ACC112 (cell line): ENCODE results near the gene ALDOC.
"Not testable (repeated sequence)": the region's sequence is repeated elsewhere in the genome, so short reads cannot be mapped to it uniquely, and the experiment has no call there.

Experiments
- H2AFZ ChIP-seq: fragments of 200-600 bp; sonication (generic); one replicate; pipeline ENCODE4 v1.6.0; 2017; ENCODE audit warnings: antibody characterized with exemption, low read length; ENCODE audit not compliant: unreplicated experiment
- H3K27ac ChIP-seq: fragments of 200-600 bp; sonication (generic); 2 replicates; pipeline ENCODE4 v1.5.1; 2014; ENCODE audit warnings: low read depth, mild to moderate bottlenecking, antibody characterized with exemption, low read length, moderate library complexity
- H3K27me3 ChIP-seq: fragments of 200-600 bp; sonication (generic); 2 replicates; pipeline ENCODE4 v1.6.1; 2014; ENCODE audit warnings: mild to moderate bottlenecking, antibody characterized with exemption, low read length, moderate library complexity, mixed read lengths; ENCODE audit not compliant: insufficient read depth
- H3K36me3 ChIP-seq: fragments of 200-600 bp; sonication (generic); 2 replicates; pipeline ENCODE4 v1.6.1; 2016; ENCODE audit warnings: mild to moderate bottlenecking, antibody characterized with exemption, low read length, moderate library complexity, mixed read lengths; ENCODE audit not compliant: insufficient read depth
- H3K4me1 ChIP-seq: fragments of 200-600 bp; sonication (generic); one replicate; pipeline ENCODE4 v1.6.1; 2016; ENCODE audit warnings: low read length, mixed read lengths; ENCODE audit not compliant: insufficient read depth, unreplicated experiment, control insufficient read depth
- H3K4me3 ChIP-seq: fragments of 200-600 bp; sonication (generic); 2 replicates; pipeline ENCODE4 v1.5.1; 2014; ENCODE audit warnings: mild to moderate bottlenecking, low read depth, low read length
- H3K79me2 ChIP-seq: fragments of 200-600 bp; sonication (generic); one replicate; pipeline ENCODE4 v1.6.0; 2016; ENCODE audit warnings: low read length; ENCODE audit not compliant: control insufficient read depth, unreplicated experiment, insufficient read depth

ALDOC gene

DNA sequence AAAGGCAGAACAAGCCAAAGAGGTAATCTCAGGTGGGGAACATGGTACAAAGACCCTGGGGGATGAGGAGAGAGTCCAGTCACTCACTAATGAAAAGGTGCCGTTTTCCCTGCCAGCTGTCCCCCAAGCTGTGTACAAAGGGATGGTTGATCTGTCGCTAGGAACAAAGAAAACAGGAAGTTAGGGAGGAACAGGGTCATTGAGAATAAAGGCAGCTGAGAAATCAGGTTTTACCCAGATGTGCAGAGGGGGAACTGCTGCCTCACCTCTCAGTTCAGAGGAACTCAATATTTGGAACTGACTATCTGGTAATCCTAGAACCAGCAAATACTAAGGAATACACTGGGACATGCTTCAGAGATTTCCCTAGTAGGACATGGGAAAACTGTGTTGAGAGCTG is 35.8 kb upstream of the ALDOC start:
- Histone ChIP-seq H3K4me1 (no peaks in the 10 kb centered on the region), H3K36me3 (0 out of 2 replicates have a peak, but pooled peaks cover 8% of the 10 kb centered on the region)

DNA sequence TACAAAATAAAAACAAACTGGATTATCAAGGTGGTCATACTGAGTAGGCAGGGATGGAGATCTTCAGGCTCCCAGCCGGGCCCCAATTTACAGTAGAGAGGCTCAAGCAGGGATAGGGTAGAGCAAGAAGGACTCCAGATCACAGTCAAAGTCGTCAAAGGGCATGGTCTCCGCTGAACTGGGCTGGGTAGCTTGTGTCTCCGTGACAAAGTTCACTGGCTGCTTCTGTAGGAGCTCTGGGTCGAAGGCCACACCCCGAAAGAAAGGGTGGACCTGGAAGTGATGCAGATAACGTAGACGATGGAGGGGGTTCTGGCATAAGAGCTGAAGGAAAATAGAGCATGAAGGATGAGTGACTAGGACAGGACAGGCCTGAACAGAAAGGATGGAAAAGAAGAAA is 33.7 kb upstream of the ALDOC start:
- H3K27me3 ChIP-seq = no peaks in the 10 kb centered on the region
- H2AFZ ChIP-seq = no peak overlapping the region
- H3K27ac ChIP-seq = no peak overlapping the region
- H3K4me3 ChIP-seq = no peak overlapping the region
- H3K36me3 ChIP-seq = no peaks in the 10 kb centered on the region
- no peaks in the 10 kb centered on the region for H3K4me1 ChIP-seq
- no peaks in the 10 kb centered on the region for H3K79me2 ChIP-seq

More for the DNA sequence above, 35.8 kb upstream of the ALDOC start:
- no peaks in the 10 kb centered on the region for H3K79me2 ChIP-seq
- no peak overlapping the region for H2AFZ ChIP-seq
- H3K27me3 ChIP-seq = no peaks in the 10 kb centered on the region
- H3K4me3 ChIP-seq = no peak overlapping the region
- H3K27ac ChIP-seq = no peak overlapping the region

DNA sequence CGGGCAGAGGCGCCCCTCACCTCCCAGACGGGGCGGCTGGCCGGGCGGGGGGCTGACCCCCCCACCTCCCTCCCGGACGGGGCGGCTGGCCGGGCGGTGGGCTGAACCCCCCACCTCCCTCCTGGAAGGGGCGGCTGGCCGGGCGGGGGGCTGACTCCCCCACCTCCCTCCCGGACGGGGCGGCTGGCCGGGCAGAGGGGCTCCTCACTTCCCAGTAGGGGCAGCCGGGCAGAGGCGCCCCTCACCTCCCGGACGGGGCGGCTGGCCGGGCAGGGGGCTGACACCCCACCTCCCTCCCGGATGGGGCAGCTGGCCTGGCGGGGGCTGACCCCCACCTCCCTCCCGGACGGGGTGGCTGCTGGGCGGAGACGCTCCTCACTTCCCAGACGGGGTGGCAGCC is 27.3 kb upstream of the ALDOC start:
- not testable (repeated sequence) for H3K27me3 ChIP-seq, H3K4me3 ChIP-seq, H3K4me1 ChIP-seq, H2AFZ ChIP-seq, H3K27ac ChIP-seq, H3K36me3 ChIP-seq, H3K79me2 ChIP-seq

- H3K27ac ChIP-seq = peak overlapping the region; percentile 91
- peak overlapping the region; percentile 69 for H2AFZ ChIP-seq
These were observed 22.9 kb upstream of the ALDOC start for GRCh38 chr17:28599311-28600184.

GRCh38 chr17:28598799-28599310 is 22.2 kb upstream of the ALDOC start, which contains the start of gene SPAG5:
Gene SPAG5, minus strand, starts transcription at chr17:28599025. Its CDS starts 79 bp downstream, at chr17:28598946.
- Histone ChIP-seq H3K36me3 (no peaks in the 10 kb centered on the region), H3K4me1 (peaks cover 7% of the 10 kb centered on the region), H2AFZ (peak within 1 kb of the TSS; percentile 94), H3K27me3 (no peaks in the 10 kb centered on the region), H3K27ac (peak within 1 kb of the TSS; percentile 91), H3K79me2 (peaks cover 16% of the 10 kb centered on the region), H3K4me3 (peak within 1 kb of the TSS; percentile 95)

More at GRCh38 chr17:28599311-28600184, 22.9 kb upstream of the ALDOC start:
- no peaks in the 10 kb centered on the region for H3K36me3 ChIP-seq
- no peaks in the 10 kb centered on the region for H3K27me3 ChIP-seq
- H3K4me3 ChIP-seq = peak overlapping the region; percentile 95
- H3K79me2 ChIP-seq = peaks cover 16% of the 10 kb centered on the region
- peaks cover 7% of the 10 kb centered on the region for H3K4me1 ChIP-seq

GRCh38 chr17:28598389-28598788 is 21.7 kb upstream of the ALDOC start:
- Histone ChIP-seq H3K36me3 (no peaks in the 10 kb centered on the region), H3K79me2 (peaks cover 16% of the 10 kb centered on the region), H3K4me3 (peak overlapping the region; percentile 95), H3K27me3 (no peaks in the 10 kb centered on the region), H2AFZ (peak overlapping the region; percentile 94), H3K4me1 (peaks cover 7% of the 10 kb centered on the region), H3K27ac (peak overlapping the region; percentile 91)

GRCh38 chr17:28597606-28598383 is 21.1 kb upstream of the ALDOC start:
- H3K36me3 ChIP-seq = peaks cover 6% of the 10 kb centered on the region; the same call in 1 of the 2 replicates
- peaks cover 16% of the 10 kb centered on the region for H3K79me2 ChIP-seq
- peaks cover 7% of the 10 kb centered on the region for H3K4me1 ChIP-seq
- H2AFZ ChIP-seq = peak overlapping the region; percentile 94
- H3K4me3 ChIP-seq = peak overlapping the region; percentile 95
- H3K27me3 ChIP-seq = no peaks in the 10 kb centered on the region
- H3K27ac ChIP-seq = no peak overlapping the region

GRCh38 chr17:28592260-28592659 is 15.6 kb upstream of the ALDOC start:
- no peak overlapping the region for H3K4me3 ChIP-seq
- no peak overlapping the region for H3K27ac ChIP-seq
- no peaks in the 10 kb centered on the region for H3K4me1 ChIP-seq
- H3K79me2 ChIP-seq = peaks cover 4% of the 10 kb centered on the region
- no peaks in the 10 kb centered on the region for H3K27me3 ChIP-seq
- no peak overlapping the region for H2AFZ ChIP-seq
- H3K36me3 ChIP-seq = peaks cover 21% of the 10 kb centered on the region

GRCh38 chr17:28585851-28586250 is 9.2 kb upstream of the ALDOC start:
- Histone ChIP-seq H3K4me1 (no peaks in the 10 kb centered on the region), H3K27me3 (no peaks in the 10 kb centered on the region), H2AFZ (no peak overlapping the region), H3K79me2 (no peaks in the 10 kb centered on the region), H3K36me3 (peaks cover 28% of the 10 kb centered on the region), H3K27ac (no peak overlapping the region), H3K4me3 (no peak overlapping the region)

- Histone ChIP-seq H3K36me3 (peaks cover 31% of the 10 kb centered on the region), H3K4me1 (no peaks in the 10 kb centered on the region), H3K27ac (no peak overlapping the region), H3K4me3 (no peak overlapping the region), H3K27me3 (no peaks in the 10 kb centered on the region), H3K79me2 (no peaks in the 10 kb centered on the region), H2AFZ (no peak overlapping the region)
These were observed 7.7 kb upstream of the ALDOC start for GRCh38 chr17:28584434-28584833.
